Activated naive CD4-positive, alpha-beta T cell treated with anti-CD3 and anti-CD28 coated beads, Interleukin-2, amount 50 U/mL, for 24 hours (primary cell): Measurements from ENCODE around the gene PPP2R2C.

Experiments used
- H3K27ac Mint-ChIP-seq: one replicate; pipeline ENCODE4 v1.8.0; 2021; ENCODE audit warnings: mild to moderate bottlenecking, mixed read lengths
- H3K27me3 Mint-ChIP-seq: one replicate; pipeline ENCODE4 v1.8.0; 2021; ENCODE audit warnings: mixed read lengths
- H3K36me3 Mint-ChIP-seq: one replicate; pipeline ENCODE4 v1.8.0; 2021; ENCODE audit warnings: mixed read lengths
- H3K4me1 Mint-ChIP-seq: one replicate; pipeline ENCODE4 v1.8.0; 2021; ENCODE audit warnings: mixed read lengths
- H3K4me3 Mint-ChIP-seq: one replicate; pipeline ENCODE4 v1.8.0; 2021; ENCODE audit warnings: mild to moderate bottlenecking, mixed read lengths
- H3K9me3 Mint-ChIP-seq: one replicate; pipeline ENCODE4 v1.8.0; 2021; ENCODE audit warnings: mixed read lengths

The PPP2R2C gene

DNA sequence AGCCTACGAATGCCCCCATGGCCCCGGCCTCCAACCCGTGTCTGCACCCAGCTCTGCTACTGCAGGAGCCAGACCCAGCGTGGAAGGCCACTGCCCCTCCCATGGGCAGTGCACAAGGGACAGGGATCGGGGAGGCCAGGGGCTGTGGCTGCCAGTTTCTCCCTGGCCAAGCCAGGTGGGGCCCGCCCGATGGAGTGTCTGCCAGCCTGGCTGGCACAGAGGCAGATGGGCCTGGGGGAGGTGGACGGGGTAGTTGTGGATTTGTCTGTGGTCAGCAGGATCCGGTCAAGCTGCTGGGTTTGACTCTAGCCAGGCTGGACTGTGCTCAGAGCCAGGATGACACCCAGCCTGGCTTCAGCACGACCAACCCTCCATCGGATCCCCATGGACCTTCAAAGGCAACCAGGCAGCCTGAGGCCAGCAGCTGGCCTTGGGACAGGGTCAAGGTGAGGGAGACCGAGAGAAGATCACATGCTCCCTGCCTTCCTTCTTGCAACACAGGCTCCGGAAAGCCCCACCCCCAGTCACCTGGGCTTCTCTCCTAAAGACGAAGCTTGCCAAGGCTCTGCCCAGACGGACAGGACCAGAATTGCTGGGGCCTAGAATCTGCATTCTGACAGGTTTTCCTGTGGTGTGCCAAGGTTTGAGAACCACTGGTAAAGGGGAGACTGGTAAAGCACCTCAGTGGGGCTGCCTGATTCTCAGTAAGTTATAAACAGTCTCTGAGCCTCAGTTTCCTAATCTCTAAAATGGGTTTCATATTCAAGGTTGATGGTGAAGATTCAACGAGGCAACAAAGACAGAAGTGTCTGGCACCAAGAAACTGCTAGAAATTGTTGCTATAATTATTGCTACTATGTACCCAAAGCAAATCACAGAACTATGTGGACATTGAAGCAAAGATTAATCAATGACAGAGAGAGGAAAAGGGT lies 78.6 kb downstream of the PPP2R2C start:
- H3K4me3 Mint-ChIP-seq: no peak overlapping the region
- peaks cover 3% of the 10 kb centered on the region for H3K27me3 Mint-ChIP-seq

DNA sequence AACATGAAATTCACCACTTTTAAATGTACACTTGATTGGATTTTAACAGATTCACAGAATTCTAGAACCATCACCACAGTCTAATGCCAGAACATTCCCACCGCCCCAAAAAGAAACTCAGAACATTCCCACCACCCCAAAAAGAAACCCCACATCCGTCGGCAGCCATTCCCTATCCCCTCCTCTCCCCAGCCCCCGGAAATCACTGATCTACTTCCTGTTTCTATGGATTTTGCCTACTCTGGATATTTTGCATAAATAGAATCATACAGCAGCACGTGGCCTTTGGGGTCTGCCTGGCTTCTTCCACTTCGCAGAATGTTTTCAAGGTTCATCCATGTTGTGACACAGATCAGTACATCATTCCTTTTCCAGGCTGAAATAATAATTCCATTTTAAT lies 79.3 kb downstream of the PPP2R2C start:
- H3K4me1 Mint-ChIP-seq: no peaks in the 10 kb centered on the region
- no peak overlapping the region for H3K27ac Mint-ChIP-seq
- H3K36me3 Mint-ChIP-seq: no peaks in the 10 kb centered on the region
- H3K9me3 Mint-ChIP-seq: no peaks in the 10 kb centered on the region
- H3K27me3 Mint-ChIP-seq: peaks cover 3% of the 10 kb centered on the region
- H3K4me3 Mint-ChIP-seq: no peak overlapping the region

More for the DNA sequence above, 78.6 kb downstream of the PPP2R2C start:
- no peak overlapping the region for H3K27ac Mint-ChIP-seq
- no peaks in the 10 kb centered on the region for H3K4me1 Mint-ChIP-seq
- no peaks in the 10 kb centered on the region for H3K9me3 Mint-ChIP-seq
- no peaks in the 10 kb centered on the region for H3K36me3 Mint-ChIP-seq

DNA sequence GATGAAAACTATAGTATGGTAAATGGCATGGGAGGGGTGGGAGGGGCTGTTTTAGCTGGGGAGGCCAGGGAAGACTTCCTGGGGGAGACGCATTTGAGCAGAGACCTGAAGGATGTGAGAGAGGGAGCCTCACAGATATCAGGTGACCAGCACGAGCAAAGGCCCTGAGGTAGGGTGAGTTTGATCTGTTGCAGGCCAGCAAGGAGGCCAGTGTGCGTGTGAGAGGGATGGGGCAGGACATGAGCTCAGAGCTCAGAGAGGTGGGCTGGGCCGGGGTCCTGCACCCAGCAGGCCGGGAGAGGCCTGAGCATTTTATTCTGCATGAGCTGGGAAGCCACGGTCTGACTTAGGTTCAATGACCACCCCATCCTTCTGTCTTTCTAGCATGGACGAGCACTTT lies 80.0 kb downstream of the PPP2R2C start:
- no peaks in the 10 kb centered on the region for H3K9me3 Mint-ChIP-seq
- no peak overlapping the region for H3K4me3 Mint-ChIP-seq
- peaks cover 3% of the 10 kb centered on the region for H3K27me3 Mint-ChIP-seq
- H3K36me3 Mint-ChIP-seq: no peaks in the 10 kb centered on the region
- no peak overlapping the region for H3K27ac Mint-ChIP-seq
- H3K4me1 Mint-ChIP-seq: no peaks in the 10 kb centered on the region

DNA sequence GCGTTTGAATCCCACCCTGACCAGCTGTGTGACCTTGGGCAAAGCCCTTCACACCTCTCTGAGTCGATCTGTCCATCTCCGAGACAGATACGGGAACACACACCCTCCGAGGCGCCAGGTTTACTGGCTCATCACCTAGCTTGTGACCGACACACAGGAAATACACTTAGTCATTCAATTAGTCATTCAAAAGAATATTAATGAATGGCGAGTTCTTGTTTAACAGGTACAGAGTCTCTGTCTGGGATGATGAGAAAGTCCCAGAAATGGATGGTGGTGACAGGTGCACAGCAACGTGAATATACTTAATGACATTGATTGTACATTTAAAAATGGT lies 80.6 kb downstream of the PPP2R2C start:
- Mint-ChIP-seq H3K36me3 (no peaks in the 10 kb centered on the region), H3K27ac (no peak overlapping the region), H3K9me3 (no peaks in the 10 kb centered on the region), H3K4me1 (no peaks in the 10 kb centered on the region), H3K27me3 (peaks cover 1% of the 10 kb centered on the region), H3K4me3 (no peak overlapping the region)

DNA sequence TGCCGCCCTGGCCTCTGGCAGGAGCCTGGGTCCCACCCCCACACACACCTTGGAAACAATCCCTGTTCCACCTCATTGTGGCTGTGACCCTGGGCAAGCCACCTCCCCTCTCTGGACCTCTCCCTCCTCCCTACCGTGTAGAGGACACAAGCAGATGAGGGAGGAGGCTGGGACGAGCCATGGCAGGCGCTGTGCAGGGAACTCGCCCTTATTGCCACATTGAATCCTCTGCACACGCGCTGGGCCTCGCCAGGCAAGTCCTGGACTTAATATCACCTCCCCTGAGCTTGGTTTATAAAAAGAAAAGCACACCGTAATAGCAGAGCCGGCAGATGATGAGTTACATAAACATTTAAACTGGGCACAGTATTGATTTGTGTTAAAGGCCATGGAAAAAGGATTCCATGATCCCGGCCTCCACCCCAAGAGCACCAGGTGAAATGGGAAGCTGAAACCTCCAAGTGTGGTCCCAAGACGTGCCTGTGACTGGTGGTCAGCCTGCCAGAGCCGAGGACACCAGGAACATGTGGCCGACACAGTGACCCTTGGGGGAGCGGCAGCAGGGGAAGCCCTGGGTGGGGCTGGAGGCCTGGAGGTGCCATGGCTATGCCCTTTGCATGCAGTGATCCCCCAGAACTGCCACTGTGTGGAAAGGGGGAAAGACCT lies 81.1 kb downstream of the PPP2R2C start:
- H3K4me3 Mint-ChIP-seq: no peak overlapping the region
- no peaks in the 10 kb centered on the region for H3K36me3 Mint-ChIP-seq
- H3K9me3 Mint-ChIP-seq: no peaks in the 10 kb centered on the region
- no peaks in the 10 kb centered on the region for H3K4me1 Mint-ChIP-seq
- H3K27ac Mint-ChIP-seq: no peak overlapping the region
- H3K27me3 Mint-ChIP-seq: peaks cover 2% of the 10 kb centered on the region

DNA sequence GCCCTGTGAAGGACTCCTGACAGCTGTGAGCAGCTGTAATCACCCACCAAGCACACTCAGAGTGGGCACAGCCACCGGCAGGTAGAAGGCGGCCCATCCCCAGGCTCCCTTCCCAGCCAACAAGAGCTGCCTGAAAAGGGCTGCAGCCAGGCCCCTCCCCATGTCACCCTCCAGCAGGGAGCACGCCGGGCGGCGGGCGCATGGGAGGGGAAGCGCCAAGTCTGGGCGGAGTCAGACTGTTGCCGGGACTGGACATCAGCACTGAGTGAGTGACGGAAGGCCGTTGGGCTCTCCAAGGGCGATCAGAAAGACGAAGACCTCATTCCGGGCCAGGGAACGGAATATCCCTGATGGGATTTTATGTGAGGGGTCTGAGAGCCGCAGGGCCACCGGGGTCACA lies 82.1 kb downstream of the PPP2R2C start:
- H3K4me1 Mint-ChIP-seq: no peaks in the 10 kb centered on the region
- no peak overlapping the region for H3K4me3 Mint-ChIP-seq
- no peaks in the 10 kb centered on the region for H3K36me3 Mint-ChIP-seq
- peaks cover 4% of the 10 kb centered on the region for H3K27me3 Mint-ChIP-seq
- no peak overlapping the region for H3K27ac Mint-ChIP-seq
- H3K9me3 Mint-ChIP-seq: no peaks in the 10 kb centered on the region

DNA sequence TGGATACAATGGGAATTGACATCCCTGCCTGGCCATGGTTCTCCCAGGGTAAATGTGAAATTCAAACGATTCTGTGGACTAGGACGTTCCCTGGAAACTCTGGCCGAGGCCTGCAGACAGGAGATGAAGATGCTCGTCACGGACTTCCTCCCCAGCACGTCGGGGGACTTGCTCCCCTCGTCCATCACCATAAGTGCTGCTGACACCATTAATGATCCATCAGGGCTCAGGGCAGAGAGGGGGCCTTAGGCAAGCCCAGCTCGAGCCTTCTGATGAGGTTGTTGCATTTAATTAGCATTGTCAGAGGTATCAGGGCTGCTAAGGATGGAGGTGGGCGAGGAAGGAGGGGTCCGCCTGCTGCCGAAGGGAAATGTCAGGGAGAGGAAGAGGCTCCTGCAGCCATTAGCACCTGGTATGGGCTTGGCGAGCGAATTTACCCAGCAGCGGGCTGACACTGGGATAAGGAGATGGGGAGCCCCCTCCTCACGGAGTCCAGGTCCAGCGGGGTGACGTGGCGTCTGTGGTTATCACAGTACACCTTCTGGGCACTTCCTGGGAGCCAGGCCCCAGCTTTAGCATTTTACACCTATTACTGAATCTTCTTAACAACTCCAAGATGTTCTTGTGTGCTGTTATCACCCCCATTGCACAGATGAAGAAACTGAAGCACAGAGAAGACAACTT lies 83.1 kb downstream of the PPP2R2C start:
- Mint-ChIP-seq H3K4me3 (no peak overlapping the region), H3K4me1 (no peaks in the 10 kb centered on the region), H3K9me3 (no peaks in the 10 kb centered on the region), H3K36me3 (no peaks in the 10 kb centered on the region), H3K27ac (no peak overlapping the region), H3K27me3 (peaks cover 4% of the 10 kb centered on the region)

DNA sequence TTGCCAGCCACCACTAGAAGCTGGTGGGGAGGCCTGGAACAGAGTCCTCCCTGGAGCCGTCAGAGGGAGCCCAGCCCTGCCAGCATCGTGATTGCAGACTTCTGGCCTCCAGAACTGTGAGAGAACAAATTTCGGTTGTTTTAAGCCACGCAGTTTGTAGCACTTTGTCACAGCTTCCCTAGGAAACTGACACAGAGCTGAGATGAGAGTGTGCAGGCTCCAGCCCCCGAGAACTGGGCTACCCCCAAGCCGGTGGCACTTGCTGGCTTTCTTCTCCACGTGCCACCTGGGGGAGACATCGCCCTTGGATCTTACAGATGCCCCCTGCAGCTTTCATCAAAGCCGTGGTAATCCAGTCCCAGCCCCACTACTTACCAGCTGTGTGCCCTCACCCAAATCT lies 83.7 kb downstream of the PPP2R2C start:
- Mint-ChIP-seq H3K4me3 (no peak overlapping the region), H3K27me3 (peaks cover 6% of the 10 kb centered on the region), H3K4me1 (no peaks in the 10 kb centered on the region), H3K36me3 (no peaks in the 10 kb centered on the region), H3K27ac (no peak overlapping the region), H3K9me3 (no peaks in the 10 kb centered on the region)

DNA sequence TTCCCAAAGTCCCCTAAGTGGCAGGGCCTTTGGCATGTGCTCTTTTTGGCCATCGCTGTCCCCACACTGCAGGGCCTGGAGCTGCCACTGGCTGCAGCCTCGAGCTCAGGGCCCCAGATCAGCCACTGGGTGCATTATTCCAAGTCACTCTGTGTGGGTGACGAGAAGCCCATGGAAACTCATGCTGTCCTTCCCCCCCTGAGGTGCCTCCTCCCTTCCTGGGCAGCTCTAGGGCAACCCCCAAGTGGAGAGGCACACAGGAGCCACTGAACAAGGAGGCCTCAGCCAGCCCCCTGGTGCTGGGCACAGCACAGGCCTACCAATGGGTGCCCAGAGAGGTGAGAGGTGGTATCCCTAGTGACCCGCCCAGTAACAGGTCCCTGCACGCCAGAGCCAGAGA lies 84.5 kb downstream of the PPP2R2C start:
- H3K9me3 Mint-ChIP-seq: no peaks in the 10 kb centered on the region
- H3K27me3 Mint-ChIP-seq: peaks cover 8% of the 10 kb centered on the region
- H3K36me3 Mint-ChIP-seq: no peaks in the 10 kb centered on the region
- H3K4me3 Mint-ChIP-seq: no peak overlapping the region
- no peak overlapping the region for H3K27ac Mint-ChIP-seq
- no peaks in the 10 kb centered on the region for H3K4me1 Mint-ChIP-seq

DNA sequence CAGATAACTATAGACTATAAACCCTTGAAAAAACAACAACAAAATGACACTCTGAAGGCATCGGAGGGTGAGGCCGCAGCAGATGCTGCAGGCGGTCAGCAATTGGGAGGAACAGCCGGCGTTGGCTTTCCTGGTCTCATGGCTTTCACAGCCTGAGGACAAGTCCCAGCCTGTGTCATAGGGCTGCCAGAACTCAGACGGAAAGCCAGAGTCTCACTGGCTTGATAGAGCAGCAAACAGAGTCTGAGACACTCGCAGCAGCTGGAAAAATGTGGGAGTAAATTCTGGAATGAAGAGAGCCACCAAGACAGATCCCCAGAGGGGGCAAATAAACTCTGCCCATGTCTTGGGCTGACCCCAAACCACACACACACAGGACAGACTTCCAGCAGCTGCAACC lies 86.3 kb downstream of the PPP2R2C start:
- Mint-ChIP-seq H3K4me1 (no peaks in the 10 kb centered on the region), H3K36me3 (no peaks in the 10 kb centered on the region), H3K9me3 (no peaks in the 10 kb centered on the region), H3K27me3 (peaks cover 12% of the 10 kb centered on the region), H3K27ac (no peak overlapping the region), H3K4me3 (no peak overlapping the region)

DNA sequence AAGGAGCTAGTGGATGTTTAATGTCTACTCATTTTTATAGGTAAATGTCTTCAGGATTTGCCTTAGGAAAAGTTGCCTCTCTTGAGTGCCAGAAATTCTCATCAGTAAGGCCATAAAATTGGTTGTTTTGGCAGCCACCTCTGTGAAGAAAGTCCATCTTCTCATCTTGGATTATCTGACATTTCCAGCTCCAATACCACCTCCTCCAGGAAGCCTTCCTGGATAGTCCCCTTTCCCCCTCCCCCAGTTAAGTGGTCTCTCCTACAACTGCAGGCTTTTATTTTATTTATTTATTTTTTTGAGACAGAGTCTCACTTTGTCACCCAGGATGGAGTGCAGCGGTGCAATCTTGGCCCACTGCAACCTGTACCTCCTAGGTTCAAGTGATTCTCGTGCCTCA lies 87.1 kb downstream of the PPP2R2C start:
- Mint-ChIP-seq H3K4me3 (no peak overlapping the region), H3K4me1 (no peaks in the 10 kb centered on the region), H3K27ac (no peak overlapping the region), H3K27me3 (peaks cover 12% of the 10 kb centered on the region), H3K9me3 (no peaks in the 10 kb centered on the region), H3K36me3 (no peaks in the 10 kb centered on the region)

DNA sequence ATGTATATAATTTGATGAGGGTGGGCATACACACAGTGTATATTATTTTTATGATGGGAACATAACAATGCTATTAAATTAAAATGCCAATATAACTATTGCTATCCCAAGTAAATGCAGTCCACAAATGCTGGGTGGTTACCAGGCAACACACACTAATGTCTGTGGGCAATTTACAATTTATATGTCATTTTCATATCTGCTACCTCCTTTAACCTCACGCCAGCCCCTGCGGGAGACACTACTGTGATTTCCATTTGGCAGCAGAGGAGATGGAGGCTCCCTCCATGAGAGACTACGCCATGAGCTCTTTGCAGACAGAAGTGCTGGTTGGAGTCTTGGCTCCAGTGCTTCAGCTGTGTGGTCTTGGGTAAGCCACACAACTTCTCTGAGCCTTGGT lies 87.9 kb downstream of the PPP2R2C start:
- no peaks in the 10 kb centered on the region for H3K36me3 Mint-ChIP-seq
- H3K27ac Mint-ChIP-seq: no peak overlapping the region
- H3K9me3 Mint-ChIP-seq: no peaks in the 10 kb centered on the region
- no peaks in the 10 kb centered on the region for H3K4me1 Mint-ChIP-seq
- peaks cover 12% of the 10 kb centered on the region for H3K27me3 Mint-ChIP-seq
- no peak overlapping the region for H3K4me3 Mint-ChIP-seq

DNA sequence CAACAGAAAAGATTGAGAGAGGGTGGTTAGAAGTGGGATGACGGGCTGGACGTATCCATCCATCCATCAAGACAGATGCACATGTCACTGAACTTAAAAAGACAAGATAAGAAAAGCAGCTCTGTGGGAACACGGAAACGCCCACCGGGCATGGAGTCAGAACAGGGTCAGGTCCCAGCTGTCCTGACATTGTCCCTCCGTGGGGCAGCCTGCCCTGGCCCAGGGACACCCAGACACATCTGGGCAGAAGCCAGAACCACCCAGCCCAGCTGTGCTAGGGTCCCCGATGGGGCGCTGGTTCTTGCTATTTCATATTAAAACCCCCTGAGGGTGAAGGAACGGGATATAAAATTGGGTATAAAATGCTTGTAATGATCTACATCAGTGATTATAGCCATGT lies 88.5 kb downstream of the PPP2R2C start:
- Mint-ChIP-seq H3K4me1 (no peaks in the 10 kb centered on the region), H3K9me3 (no peaks in the 10 kb centered on the region), H3K4me3 (no peak overlapping the region), H3K27ac (no peak overlapping the region), H3K27me3 (peaks cover 12% of the 10 kb centered on the region), H3K36me3 (no peaks in the 10 kb centered on the region)

DNA sequence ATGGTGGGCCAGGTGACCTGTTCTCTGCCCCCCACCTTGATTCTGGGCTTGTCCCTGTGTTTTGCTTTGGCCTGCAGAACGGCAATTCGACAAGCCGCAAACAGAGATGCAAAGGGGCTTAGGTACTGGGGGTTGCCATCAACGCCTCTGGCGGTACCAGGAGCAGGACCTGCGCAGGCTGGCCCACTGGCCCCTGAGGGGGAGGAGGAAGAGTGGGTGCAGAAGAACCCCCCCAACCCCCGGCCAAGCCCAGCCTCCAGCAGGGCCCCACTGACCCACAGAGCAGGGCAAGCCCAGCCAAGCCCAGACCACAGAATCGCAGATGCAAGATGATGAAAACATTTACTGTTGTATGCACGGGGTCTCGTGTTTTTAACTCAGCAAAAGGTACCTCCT lies 89.4 kb downstream of the PPP2R2C start:
- Mint-ChIP-seq H3K27ac (no peak overlapping the region), H3K4me1 (no peaks in the 10 kb centered on the region), H3K27me3 (peaks cover 12% of the 10 kb centered on the region), H3K36me3 (no peaks in the 10 kb centered on the region), H3K4me3 (no peak overlapping the region), H3K9me3 (no peaks in the 10 kb centered on the region)

DNA sequence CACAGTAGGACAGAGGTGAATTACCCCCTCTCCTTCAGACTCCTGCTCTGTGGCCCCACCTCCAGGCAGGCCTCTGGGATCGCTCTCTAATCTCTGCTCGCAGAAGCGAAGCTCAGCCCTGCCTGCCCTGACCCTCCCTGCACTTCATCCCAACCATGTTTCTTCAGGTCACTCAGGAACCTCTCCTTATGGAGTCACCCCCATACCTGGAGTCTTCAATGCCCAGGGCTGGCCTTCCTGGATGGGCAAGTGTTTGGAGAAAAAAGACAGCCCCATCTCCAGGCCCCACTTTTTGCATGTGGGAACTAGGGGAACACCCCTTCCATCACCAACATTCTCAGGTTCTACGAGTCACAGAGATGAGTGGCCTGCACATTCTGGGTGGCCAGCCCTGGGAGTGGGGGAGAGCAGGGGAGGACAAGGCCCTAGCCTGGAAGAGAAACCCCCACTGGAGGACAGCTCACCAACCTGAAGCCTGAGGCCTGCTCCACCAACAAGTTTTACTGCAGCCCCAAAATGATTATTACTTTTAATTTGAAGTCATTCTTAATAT lies 90.8 kb downstream of the PPP2R2C start:
- H3K4me3 Mint-ChIP-seq: no peak overlapping the region
- H3K27me3 Mint-ChIP-seq: peaks cover 12% of the 10 kb centered on the region
- H3K27ac Mint-ChIP-seq: no peak overlapping the region
- no peaks in the 10 kb centered on the region for H3K9me3 Mint-ChIP-seq
- no peaks in the 10 kb centered on the region for H3K36me3 Mint-ChIP-seq
- H3K4me1 Mint-ChIP-seq: no peaks in the 10 kb centered on the region
